Measurements from ENCODE around the gene HSPB2.
"Not testable (repeated sequence)": the region's sequence is repeated elsewhere in the genome, so short reads cannot be mapped to it uniquely, and the experiment has no call there.

Gene HSPB2

GRCh38 chr11:111913997-111914396, 1.5 kb downstream of the HSPB2 start:
- no peak for DNase-seq (ENCODE audit: low spot score)

GRCh38 chr11:111916768-111917167, 4.2 kb downstream of the HSPB2 start:
- DNase-seq (ENCODE audit: low spot score), result no peak

GRCh38 chr11:111917312-111917711, 4.8 kb downstream of the HSPB2 start:
- no peak for DNase-seq (ENCODE audit: low spot score)

GRCh38 chr11:111917788-111918187, 5.3 kb downstream of the HSPB2 start:
- no peak for DNase-seq (ENCODE audit: low spot score)

GRCh38 chr11:111918390-111919256, 6.1 kb downstream of the HSPB2 start, which contains the start of gene C11orf52:
C11orf52 (plus strand) TSS chr11:111918913; CDS start chr11:111918973, 60 bp downstream.
- no peak for DNase-seq (ENCODE audit: low spot score)

GRCh38 chr11:111920908-111921307, 8.4 kb downstream of the HSPB2 start:
- DNase-seq (ENCODE audit: low spot score), result no peak

- DNase-seq (ENCODE audit: low spot score), result no peak
Measured at GRCh38 chr11:111921541-111922230, 9.2 kb downstream of the HSPB2 start.

- no peak for DNase-seq (ENCODE audit: low spot score)
Measured at GRCh38 chr11:111922803-111923202, 10.3 kb downstream of the HSPB2 start.

GRCh38 chr11:111923351-111923788, 10.8 kb downstream of the HSPB2 start:
- no peak for DNase-seq (ENCODE audit: low spot score)

GRCh38 chr11:111923951-111924350, 11.4 kb downstream of the HSPB2 start:
- no peak for DNase-seq (ENCODE audit: low spot score)

- no peak for DNase-seq (ENCODE audit: low spot score)
Measured at GRCh38 chr11:111925953-111926352, 13.4 kb downstream of the HSPB2 start.

GRCh38 chr11:111926505-111927391, 14.2 kb downstream of the HSPB2 start:
- peak; percentile 95 for DNase-seq (ENCODE audit: low spot score)

- no peak for DNase-seq (ENCODE audit: low spot score)
Measured at GRCh38 chr11:111930472-111930871, 17.9 kb downstream of the HSPB2 start.

GRCh38 chr11:111932611-111932950, 20.0 kb downstream of the HSPB2 start:
- DNase-seq (ENCODE audit: low spot score), result no peak

- not testable (repeated sequence) for DNase-seq (ENCODE audit: low spot score)
Measured at GRCh38 chr11:111933176-111933575, 20.6 kb downstream of the HSPB2 start.

GRCh38 chr11:111933872-111934271, 21.3 kb downstream of the HSPB2 start:
- DNase-seq (ENCODE audit: low spot score), result no peak

- DNase-seq (ENCODE audit: low spot score), result no peak
Measured at GRCh38 chr11:111934306-111934705, 21.8 kb downstream of the HSPB2 start.

- DNase-seq (ENCODE audit: low spot score), result no peak
Measured at GRCh38 chr11:111935317-111936039, 22.9 kb downstream of the HSPB2 start.

GRCh38 chr11:111936040-111936540, 23.6 kb downstream of the HSPB2 start:
- no peak for DNase-seq (ENCODE audit: low spot score)

GRCh38 chr11:111937461-111937769, 24.9 kb downstream of the HSPB2 start:
- no peak for DNase-seq (ENCODE audit: low spot score)

GRCh38 chr11:111937844-111938243, 25.3 kb downstream of the HSPB2 start:
- DNase-seq (ENCODE audit: low spot score), result no peak
